GM12878 (cell line): ENCODE measurements around the gene TDRD5.

Source experiments
- BCL11A ChIP-seq: IDR thresholded peaks from 2 replicates; pipeline ENCODE4 v1.6.1; 2011; ENCODE audit warnings: low read depth, low read length
- BHLHE40 ChIP-seq, 2 experiments: fragments of 450-650 bp in 1 of 2; IDR thresholded peaks; 2 replicates each; pipeline ENCODE4 v1.6.1; 2011 to 2017; ENCODE audit warnings: low read depth in 2 of 2, borderline replicate concordance in 1 of 2, improper control_type of control experiment in 1 of 2, low read length in 1 of 2, mild to moderate bottlenecking in 1 of 2
- CREB1 ChIP-seq: IDR thresholded peaks from 2 replicates; pipeline ENCODE4 v1.6.1; 2012; ENCODE audit warnings: low read depth, mild to moderate bottlenecking, inconsistent platforms
- IRF3 ChIP-seq: fragments of 450-650 bp; IDR thresholded peaks from 2 replicates; pipeline ENCODE4 v1.6.1; 2014; ENCODE audit warnings: mild to moderate bottlenecking
- MXI1 ChIP-seq: fragments of 150-350 bp; IDR thresholded peaks from 2 replicates; pipeline ENCODE4 v1.6.1; 2011; ENCODE audit warnings: low read depth, mild to moderate bottlenecking, inconsistent platforms, low read length, improper control_type of control experiment
- NR2C2 ChIP-seq: IDR thresholded peaks from 2 replicates; pipeline ENCODE4 v1.6.1; 2011; ENCODE audit warnings: borderline replicate concordance, low read depth; ENCODE audit not compliant: control insufficient read depth, insufficient read length
- POLR2A ChIP-seq: IDR thresholded peaks from 2 replicates; pipeline ENCODE4 v1.6.1; 2011; ENCODE audit warnings: low read depth, mild to moderate bottlenecking, low read length
- POLR2AphosphoS5 ChIP-seq: IDR thresholded peaks from 2 replicates; pipeline ENCODE4 v1.6.1; 2011; ENCODE audit warnings: mild to moderate bottlenecking, low read length, inconsistent platforms
- RFX5 ChIP-seq: IDR thresholded peaks from 2 replicates; pipeline ENCODE4 v1.6.1; 2011; ENCODE audit warnings: low read depth, low read length, improper control_type of control experiment
- TF ChIP-seq, protein P1 (sequence below), 3 experiments: IDR thresholded peaks in 2 of 3; conservative IDR thresholded peaks in 1 of 3; 2 replicates each; pipeline ENCODE4 v1.5.1; 2011; ENCODE audit warnings: low read depth in 3 of 3, low read length in 3 of 3, mild to moderate bottlenecking in 3 of 3, control low read depth in 2 of 3, moderate library complexity in 2 of 3, inconsistent platforms in 1 of 3, mixed read lengths in 1 of 3; ENCODE audit not compliant: control insufficient read depth in 2 of 3, insufficient read depth in 1 of 3; ENCODE audit errors: extremely low read depth in 1 of 3
- TF ChIP-seq, protein P2 (sequence below): IDR thresholded peaks from 2 replicates; pipeline ENCODE4 v1.6.1; 2011; ENCODE audit warnings: borderline replicate concordance, low read depth, mild to moderate bottlenecking, moderate library complexity, low read length; ENCODE audit not compliant: insufficient read depth, poor library complexity, severe bottlenecking
- TF ChIP-seq, protein P3 (sequence below): IDR thresholded peaks from 2 replicates; pipeline ENCODE4 v1.6.1; 2011; ENCODE audit warnings: mild to moderate bottlenecking, low read depth, low read length, moderate library complexity; ENCODE audit not compliant: insufficient replicate concordance

DNA sequence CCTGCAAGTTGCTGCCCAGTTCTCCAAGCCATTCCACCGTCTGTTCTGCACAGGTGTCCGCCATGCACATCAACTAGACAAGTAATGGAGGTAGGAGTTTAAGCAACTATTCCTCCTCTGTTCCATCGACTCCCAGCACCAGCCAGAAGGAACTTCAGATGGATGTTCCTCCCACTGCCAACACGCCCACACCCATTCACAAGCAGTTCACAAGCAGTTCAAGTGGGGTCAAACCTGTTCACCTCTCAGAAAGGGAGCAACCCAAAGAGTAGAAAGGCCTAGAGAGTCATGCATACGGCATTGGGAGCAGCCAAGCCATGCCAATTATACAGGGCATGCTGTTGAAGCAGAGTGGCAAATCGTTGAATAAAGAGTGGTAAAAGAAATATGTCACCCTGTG lies 4.3 kb upstream of the TDRD5 start:
- TF ChIP-seq, protein P1, sequence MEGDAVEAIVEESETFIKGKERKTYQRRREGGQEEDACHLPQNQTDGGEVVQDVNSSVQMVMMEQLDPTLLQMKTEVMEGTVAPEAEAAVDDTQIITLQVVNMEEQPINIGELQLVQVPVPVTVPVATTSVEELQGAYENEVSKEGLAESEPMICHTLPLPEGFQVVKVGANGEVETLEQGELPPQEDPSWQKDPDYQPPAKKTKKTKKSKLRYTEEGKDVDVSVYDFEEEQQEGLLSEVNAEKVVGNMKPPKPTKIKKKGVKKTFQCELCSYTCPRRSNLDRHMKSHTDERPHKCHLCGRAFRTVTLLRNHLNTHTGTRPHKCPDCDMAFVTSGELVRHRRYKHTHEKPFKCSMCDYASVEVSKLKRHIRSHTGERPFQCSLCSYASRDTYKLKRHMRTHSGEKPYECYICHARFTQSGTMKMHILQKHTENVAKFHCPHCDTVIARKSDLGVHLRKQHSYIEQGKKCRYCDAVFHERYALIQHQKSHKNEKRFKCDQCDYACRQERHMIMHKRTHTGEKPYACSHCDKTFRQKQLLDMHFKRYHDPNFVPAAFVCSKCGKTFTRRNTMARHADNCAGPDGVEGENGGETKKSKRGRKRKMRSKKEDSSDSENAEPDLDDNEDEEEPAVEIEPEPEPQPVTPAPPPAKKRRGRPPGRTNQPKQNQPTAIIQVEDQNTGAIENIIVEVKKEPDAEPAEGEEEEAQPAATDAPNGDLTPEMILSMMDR (IDR thresholded peaks at IDR 0.05 in 2 of 3, conservative IDR thresholded peaks at IDR 0.05 in 1 of 3; ENCODE audit: control insufficient read depth in 2 of 3, extremely low read depth in 1 of 3, insufficient read depth in 1 of 3, low read depth in 3 of 3, low read length in 3 of 3) = no peak
- TF ChIP-seq BCL11A (no peak), POLR2AphosphoS5 (no peak), POLR2A (no peak), CREB1 (no peak), NR2C2 (no peak), BHLHE40 (IDR thresholded peaks at IDR 0.05; ENCODE audit: borderline replicate concordance in 1 of 2, low read depth in 2 of 2, low read length in 1 of 2) (no peak), RFX5 (no peak), IRF3 (no peak), MXI1 (no peak)
- TF ChIP-seq, protein P2, sequence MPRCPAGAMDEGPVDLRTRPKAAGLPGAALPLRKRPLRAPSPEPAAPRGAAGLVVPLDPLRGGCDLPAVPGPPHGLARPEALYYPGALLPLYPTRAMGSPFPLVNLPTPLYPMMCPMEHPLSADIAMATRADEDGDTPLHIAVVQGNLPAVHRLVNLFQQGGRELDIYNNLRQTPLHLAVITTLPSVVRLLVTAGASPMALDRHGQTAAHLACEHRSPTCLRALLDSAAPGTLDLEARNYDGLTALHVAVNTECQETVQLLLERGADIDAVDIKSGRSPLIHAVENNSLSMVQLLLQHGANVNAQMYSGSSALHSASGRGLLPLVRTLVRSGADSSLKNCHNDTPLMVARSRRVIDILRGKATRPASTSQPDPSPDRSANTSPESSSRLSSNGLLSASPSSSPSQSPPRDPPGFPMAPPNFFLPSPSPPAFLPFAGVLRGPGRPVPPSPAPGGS = no peak
- TF ChIP-seq, protein P3, sequence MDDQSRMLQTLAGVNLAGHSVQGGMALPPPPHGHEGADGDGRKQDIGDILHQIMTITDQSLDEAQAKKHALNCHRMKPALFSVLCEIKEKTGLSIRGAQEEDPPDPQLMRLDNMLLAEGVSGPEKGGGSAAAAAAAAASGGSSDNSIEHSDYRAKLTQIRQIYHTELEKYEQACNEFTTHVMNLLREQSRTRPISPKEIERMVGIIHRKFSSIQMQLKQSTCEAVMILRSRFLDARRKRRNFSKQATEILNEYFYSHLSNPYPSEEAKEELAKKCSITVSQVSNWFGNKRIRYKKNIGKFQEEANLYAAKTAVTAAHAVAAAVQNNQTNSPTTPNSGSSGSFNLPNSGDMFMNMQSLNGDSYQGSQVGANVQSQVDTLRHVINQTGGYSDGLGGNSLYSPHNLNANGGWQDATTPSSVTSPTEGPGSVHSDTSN = no peak
